Rectal smooth muscle tissue (tissue), 1 donor: ENCODE measurements around the gene MIEF2.

Experiments
- H3K27ac ChIP-seq: one replicate; pipeline ENCODE4 v1.7.0; 2013; ENCODE audit warnings: low read depth, low read length, inconsistent platforms
- H3K27me3 ChIP-seq: one replicate; pipeline ENCODE4 v1.7.0; 2013; ENCODE audit warnings: low read length; ENCODE audit not compliant: control insufficient read depth, insufficient read depth
- H3K36me3 ChIP-seq: one replicate; pipeline ENCODE4 v1.7.0; 2013; ENCODE audit warnings: low read length; ENCODE audit not compliant: control insufficient read depth, insufficient read depth
- H3K4me1 ChIP-seq: one replicate; pipeline ENCODE4 v1.7.0; 2013; ENCODE audit warnings: low read length; ENCODE audit not compliant: control insufficient read depth, insufficient read depth
- H3K4me3 ChIP-seq: one replicate; pipeline ENCODE4 v1.7.0; 2013; ENCODE audit warnings: low read length
- H3K9ac ChIP-seq: one replicate; pipeline ENCODE4 v1.7.0; 2013; ENCODE audit warnings: low read length

MIEF2 gene

DNA sequence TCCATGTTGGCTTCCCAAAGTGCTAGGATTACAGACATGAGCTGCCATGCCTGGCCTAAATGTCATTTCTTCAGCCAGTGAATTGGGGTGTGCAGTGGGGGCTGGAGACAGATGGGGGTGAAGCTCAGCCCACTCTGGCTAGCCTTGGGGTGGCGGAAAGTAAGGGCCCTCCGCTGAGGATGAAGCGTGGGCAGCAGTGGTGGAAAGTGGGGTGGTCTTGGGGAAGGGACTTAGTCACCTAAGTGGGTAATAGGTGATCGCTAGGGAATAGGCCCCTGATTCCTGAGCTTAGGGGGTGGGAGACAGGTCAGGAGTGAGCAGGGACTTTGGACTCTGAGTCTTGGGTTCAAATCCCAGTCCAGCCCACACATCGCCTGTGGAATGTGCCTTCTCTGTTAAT lies 32.8 kb upstream of the MIEF2 start:
- Histone ChIP-seq H3K4me1 (peaks cover 6% of the 10 kb centered on the region), H3K4me3 (no peak overlapping the region), H3K9ac (no peak overlapping the region), H3K36me3 (no peaks in the 10 kb centered on the region), H3K27ac (no peak overlapping the region), H3K27me3 (no peaks in the 10 kb centered on the region)

DNA sequence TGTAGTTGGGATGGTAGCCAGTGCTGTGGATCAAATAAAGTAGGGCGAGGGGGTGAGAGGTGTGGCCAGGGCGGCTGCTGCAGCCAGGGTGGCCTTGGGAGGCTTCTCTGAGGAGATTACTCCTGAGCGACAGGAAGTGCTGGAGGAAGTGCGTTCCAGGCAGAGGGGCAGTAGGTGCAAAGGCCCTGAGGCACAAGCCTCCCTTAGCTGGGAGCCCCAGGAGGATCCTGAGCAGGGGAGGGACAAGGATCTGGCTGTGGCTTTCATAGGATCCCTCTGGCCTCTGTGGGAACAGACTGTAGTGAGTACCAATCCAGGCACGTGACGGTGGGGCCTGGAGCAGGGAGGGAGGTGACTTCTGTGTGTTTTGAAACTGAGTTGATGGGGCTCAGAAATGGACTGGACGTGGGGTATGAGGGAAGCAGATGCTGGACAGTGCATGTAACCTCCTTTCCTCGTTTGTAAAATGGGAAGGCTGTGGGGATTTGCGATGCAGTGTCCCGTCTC lies 32.2 kb upstream of the MIEF2 start:
- H3K27ac ChIP-seq = no peak overlapping the region
- H3K27me3 ChIP-seq = no peaks in the 10 kb centered on the region
- no peak overlapping the region for H3K9ac ChIP-seq
- peaks cover 6% of the 10 kb centered on the region for H3K4me1 ChIP-seq
- H3K36me3 ChIP-seq = no peaks in the 10 kb centered on the region
- no peak overlapping the region for H3K4me3 ChIP-seq

DNA sequence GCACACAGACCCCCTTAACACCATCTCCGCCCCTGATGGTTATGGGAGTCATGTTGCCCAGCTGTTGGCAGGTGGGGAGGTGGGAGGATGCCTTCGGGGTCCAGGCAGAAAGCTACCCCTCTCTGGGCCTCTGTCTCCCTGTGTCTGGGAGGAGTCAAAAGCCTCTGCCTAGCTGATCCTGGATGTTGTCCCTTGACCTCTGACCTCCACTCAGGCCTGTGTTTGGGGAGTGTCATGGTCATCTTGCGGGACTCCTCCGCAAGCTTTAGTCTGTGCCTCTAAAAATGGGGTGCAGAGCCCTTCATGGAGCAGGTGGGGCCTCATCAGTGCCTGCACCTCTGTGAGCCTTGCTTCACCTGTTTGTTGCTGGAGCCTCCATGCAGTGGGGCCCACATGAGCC lies 31.2 kb upstream of the MIEF2 start:
- no peak overlapping the region for H3K9ac ChIP-seq
- no peak overlapping the region for H3K4me3 ChIP-seq
- H3K27me3 ChIP-seq = no peaks in the 10 kb centered on the region
- H3K36me3 ChIP-seq = peaks cover 2% of the 10 kb centered on the region
- H3K27ac ChIP-seq = no peak overlapping the region
- peaks cover 6% of the 10 kb centered on the region for H3K4me1 ChIP-seq

GRCh38 chr17:18229771-18230170 lies 30.7 kb upstream of the MIEF2 start:
- peaks cover 6% of the 10 kb centered on the region for H3K4me1 ChIP-seq
- no peak overlapping the region for H3K4me3 ChIP-seq
- H3K27ac ChIP-seq = no peak overlapping the region
- no peaks in the 10 kb centered on the region for H3K27me3 ChIP-seq
- H3K9ac ChIP-seq = no peak overlapping the region
- peaks cover 4% of the 10 kb centered on the region for H3K36me3 ChIP-seq

DNA sequence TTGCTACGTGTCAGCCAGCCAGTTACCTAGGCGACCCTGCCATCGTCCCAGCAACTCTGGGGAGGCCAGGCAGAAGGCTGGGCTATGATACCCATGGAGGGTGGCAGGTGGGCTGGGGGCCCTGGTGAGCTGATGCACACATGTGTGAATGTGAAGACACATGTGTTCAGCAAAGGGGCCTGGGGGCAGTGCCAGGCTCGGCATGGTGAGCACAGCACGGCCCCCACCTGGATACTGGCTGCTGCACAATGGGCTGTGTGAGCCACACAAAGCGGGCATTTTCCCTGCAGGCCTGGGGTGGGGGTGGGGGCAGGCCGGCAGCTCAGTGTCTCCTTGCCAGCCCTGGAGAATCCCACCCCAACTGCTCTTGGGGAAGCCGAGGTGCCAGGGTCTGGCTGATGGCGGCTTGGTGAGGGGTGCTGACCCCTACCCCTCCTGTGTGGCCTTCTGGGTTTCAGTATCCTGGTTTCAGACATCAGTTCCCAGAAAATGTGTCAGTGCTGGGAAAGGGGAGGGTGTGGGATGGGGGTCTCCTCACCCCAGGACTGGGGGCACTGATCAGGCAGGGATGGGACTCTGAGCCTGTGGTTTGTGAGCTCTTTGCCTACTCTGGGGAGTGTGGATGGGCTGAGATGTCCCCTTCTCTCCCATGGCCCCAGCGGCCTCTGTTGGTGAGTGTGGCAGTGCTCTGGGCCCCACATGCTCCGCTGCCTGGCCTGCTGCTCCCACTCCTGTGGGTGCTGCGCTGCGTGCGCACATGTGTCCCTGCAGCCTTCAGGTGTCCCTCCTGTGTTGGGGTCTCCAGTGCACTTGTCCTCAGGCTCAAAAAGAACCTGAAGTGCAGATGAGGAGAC lies 29.9 kb upstream of the MIEF2 start:
- Histone ChIP-seq H3K27ac (no peak overlapping the region), H3K27me3 (no peaks in the 10 kb centered on the region), H3K9ac (no peak overlapping the region), H3K4me3 (no peak overlapping the region), H3K36me3 (peaks cover 4% of the 10 kb centered on the region), H3K4me1 (peaks cover 4% of the 10 kb centered on the region)

DNA sequence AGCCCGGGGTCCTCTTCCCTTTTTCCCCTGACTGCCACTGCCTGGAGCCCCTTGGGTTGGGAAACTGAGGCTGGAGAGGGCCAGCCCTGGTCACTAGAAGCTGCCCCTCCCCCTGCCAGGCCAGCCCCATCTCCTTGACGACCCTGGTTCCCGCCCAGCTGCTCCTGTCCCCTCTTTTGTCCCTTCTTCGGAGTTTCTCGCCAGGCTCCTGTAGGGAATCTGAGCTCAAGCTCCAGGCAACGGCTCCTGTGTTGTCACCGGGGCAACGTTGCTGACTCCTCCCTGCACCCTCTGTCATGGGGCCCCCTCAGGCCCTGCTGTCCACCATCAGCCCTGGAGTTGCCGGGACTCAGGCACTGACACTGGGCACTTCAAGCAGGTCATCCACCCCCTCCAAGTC lies 29.3 kb upstream of the MIEF2 start:
- H3K27ac ChIP-seq = no peak overlapping the region
- no peak overlapping the region for H3K9ac ChIP-seq
- H3K4me3 ChIP-seq = no peak overlapping the region
- no peaks in the 10 kb centered on the region for H3K27me3 ChIP-seq
- H3K36me3 ChIP-seq = peaks cover 9% of the 10 kb centered on the region
- H3K4me1 ChIP-seq = peaks cover 4% of the 10 kb centered on the region

DNA sequence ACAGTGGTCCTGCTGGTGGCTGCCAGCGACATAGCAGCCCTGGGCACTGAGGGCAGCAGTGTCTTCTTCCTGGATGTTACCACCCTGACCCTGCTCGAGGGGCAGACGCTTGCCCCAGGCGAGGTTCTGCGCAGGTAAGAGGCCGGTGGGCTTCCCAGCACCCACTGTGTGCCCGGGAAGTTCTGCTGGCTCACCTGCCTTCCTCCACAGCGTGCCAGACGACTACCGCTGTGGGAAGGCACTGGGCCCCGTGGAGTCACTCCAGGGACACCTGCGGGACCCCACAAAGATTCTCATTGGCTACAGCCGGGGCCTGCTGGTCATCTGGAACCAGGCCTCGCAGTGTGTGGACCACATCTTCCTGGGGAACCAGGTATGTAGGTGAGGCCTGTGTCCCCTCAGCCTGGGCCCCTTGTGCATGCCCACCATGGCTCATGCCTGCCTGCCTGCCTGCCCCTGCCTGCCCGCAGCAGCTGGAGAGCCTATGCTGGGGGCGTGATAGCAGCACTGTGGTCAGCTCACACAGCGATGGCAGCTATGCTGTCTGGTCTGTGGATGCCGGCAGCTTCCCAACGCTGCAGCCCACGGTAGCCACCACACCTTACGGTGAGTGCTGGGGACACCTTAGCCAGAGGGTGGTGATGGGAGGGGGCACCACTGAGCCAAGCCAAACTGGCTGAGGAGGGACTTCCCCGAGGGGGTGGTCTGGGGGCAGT lies 26.5 kb upstream of the MIEF2 start:
- Histone ChIP-seq H3K4me3 (no peak overlapping the region), H3K36me3 (peaks cover 12% of the 10 kb centered on the region), H3K9ac (no peak overlapping the region), H3K4me1 (no peaks in the 10 kb centered on the region), H3K27me3 (no peaks in the 10 kb centered on the region), H3K27ac (no peak overlapping the region)

DNA sequence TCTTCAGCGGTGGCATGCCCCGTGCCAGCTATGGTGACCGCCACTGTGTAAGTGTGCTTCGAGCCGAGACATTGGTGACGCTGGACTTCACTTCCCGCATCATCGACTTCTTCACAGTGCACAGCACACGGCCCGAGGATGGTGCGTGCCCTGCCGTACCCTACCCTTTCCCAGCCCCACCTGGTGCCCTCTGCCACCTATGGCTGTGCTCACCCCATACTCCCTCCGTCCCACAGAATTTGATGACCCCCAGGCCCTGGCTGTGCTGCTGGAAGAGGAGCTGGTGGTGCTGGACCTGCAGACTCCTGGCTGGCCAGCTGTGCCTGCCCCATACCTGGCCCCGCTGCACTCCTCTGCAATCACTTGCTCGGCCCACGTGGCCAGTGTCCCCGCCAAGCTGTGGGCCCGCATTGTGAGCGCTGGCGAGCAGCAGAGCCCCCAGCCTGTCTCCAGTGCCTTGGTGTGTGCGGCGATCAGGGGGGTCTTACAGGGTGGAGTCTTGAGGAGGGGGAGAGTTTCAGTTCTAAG lies 25.5 kb upstream of the MIEF2 start:
- H3K27me3 ChIP-seq = no peaks in the 10 kb centered on the region
- H3K36me3 ChIP-seq = peaks cover 12% of the 10 kb centered on the region
- H3K9ac ChIP-seq = no peak overlapping the region
- H3K4me1 ChIP-seq = no peaks in the 10 kb centered on the region
- no peak overlapping the region for H3K4me3 ChIP-seq
- no peak overlapping the region for H3K27ac ChIP-seq

GRCh38 chr17:18235743-18236256 lies 24.7 kb upstream of the MIEF2 start:
- H3K4me3 ChIP-seq = no peak overlapping the region
- H3K36me3 ChIP-seq = peaks cover 13% of the 10 kb centered on the region
- no peak overlapping the region for H3K9ac ChIP-seq
- no peaks in the 10 kb centered on the region for H3K27me3 ChIP-seq
- H3K27ac ChIP-seq = no peak overlapping the region
- H3K4me1 ChIP-seq = no peaks in the 10 kb centered on the region

DNA sequence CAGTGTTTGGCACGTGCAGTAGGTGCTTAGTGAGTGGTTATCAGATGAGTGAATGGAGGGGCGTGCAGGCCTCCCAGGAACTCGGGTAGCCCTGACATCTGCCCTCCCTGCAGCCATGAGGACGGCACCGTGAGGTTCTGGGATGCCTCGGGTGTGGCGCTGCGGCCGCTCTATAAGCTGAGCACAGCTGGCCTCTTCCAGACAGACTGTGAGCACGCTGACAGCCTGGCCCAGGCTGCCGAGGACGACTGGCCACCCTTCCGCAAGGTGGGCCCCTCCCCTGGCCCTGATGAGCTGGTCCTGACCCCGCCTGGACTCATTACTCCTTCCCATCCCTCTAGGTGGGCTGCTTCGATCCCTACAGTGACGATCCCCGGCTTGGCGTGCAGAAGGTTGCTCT lies 24.0 kb upstream of the MIEF2 start:
- no peaks in the 10 kb centered on the region for H3K27me3 ChIP-seq
- peaks cover 14% of the 10 kb centered on the region for H3K36me3 ChIP-seq
- no peak overlapping the region for H3K4me3 ChIP-seq
- H3K4me1 ChIP-seq = no peaks in the 10 kb centered on the region
- no peak overlapping the region for H3K9ac ChIP-seq
- H3K27ac ChIP-seq = no peak overlapping the region

DNA sequence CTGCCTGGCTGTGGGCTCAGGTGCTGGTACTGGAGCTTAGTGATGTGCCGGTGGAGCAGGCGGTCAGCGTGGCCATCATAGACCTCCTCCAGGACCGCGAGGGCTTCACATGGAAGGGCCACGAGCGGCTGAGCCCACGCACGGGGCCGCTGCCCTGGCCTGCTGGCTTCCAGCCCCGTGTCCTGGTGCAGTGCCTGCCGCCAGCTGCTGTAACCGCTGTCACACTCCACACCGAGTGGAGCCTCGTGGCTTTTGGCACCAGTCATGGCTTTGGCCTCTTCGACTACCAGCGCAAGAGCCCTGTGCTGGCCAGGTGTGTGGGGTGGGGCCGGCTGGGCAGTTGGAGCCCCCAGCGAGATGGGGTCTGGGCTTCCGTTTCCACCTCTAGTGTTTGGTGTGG lies 23.0 kb upstream of the MIEF2 start:
- Histone ChIP-seq H3K36me3 (peaks cover 14% of the 10 kb centered on the region), H3K27me3 (no peaks in the 10 kb centered on the region), H3K9ac (no peak overlapping the region), H3K27ac (no peak overlapping the region), H3K4me1 (no peaks in the 10 kb centered on the region), H3K4me3 (no peak overlapping the region)

GRCh38 chr17:18238299-18238698 lies 22.2 kb upstream of the MIEF2 start:
- Histone ChIP-seq H3K27me3 (no peaks in the 10 kb centered on the region), H3K27ac (no peak overlapping the region), H3K36me3 (peaks cover 14% of the 10 kb centered on the region), H3K4me3 (no peak overlapping the region), H3K4me1 (no peaks in the 10 kb centered on the region), H3K9ac (no peak overlapping the region)
